ENCODE data around the gene MSRB3. TPM values are rescaled to one million over a fixed set of nuclear protein-coding genes. Genes with fewer than 3 reads are reported as not detected.

MSRB3 gene
- total and polyA plus RNA-seq, 8 donors: 21.7 to 50.5 (median 28.1) TPM

GRCh38 chr12:65458718-65459117 is 180.2 kb downstream of the MSRB3 start:
- no peaks in the 10 kb centered on the region for H3K9me3 ChIP-seq
- intact Hi-C loops (cut with DNase I): no loop called here
- ATAC-seq (no peak), DNase-seq (no peak)
- TF ChIP-seq CTCF (IDR thresholded peaks at IDR 0.05): no peak
- no peak overlapping the region for H3K4me3 ChIP-seq
- H3K36me3 ChIP-seq: peaks cover 0 to 17% of the 10 kb centered on the region in 2 donors
- H3K4me1 ChIP-seq: no peaks in the 10 kb centered on the region
- H3K27me3 ChIP-seq: no peaks in the 10 kb centered on the region
- H3K27ac ChIP-seq: no peak overlapping the region

GRCh38 chr12:65459545-65459944 is 181.1 kb downstream of the MSRB3 start:
- TF ChIP-seq CTCF (IDR thresholded peaks at IDR 0.05): no peak
- DNase-seq (no peak), ATAC-seq (no peak)
- H3K36me3 ChIP-seq: peaks cover 0 to 9% of the 10 kb centered on the region in 2 donors
- no peak overlapping the region for H3K27ac ChIP-seq
- H3K4me1 ChIP-seq: no peaks in the 10 kb centered on the region
- H3K27me3 ChIP-seq: no peaks in the 10 kb centered on the region
- no peaks in the 10 kb centered on the region for H3K9me3 ChIP-seq
- intact Hi-C loops (cut with DNase I): no loop called here
- H3K4me3 ChIP-seq: no peak overlapping the region

DNA sequence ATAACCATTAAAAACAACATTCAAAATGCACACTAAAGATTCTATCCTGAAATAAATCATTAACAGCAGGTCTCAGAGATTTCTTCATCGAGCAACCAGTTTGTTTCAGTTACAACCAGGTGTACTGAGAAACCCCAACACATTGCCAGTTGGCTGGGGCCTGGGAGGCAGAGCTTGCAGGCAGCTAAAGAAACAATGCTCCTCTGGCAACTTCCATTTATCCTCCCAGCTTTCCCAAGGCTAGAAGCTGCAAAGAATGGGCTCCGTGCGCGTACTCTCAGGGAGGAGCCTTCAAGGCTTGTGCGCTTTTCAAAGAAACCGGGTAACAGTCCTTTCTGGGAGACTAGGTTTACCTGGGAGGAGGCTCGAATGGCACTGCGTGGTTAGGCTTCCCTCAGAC is 181.6 kb downstream of the MSRB3 start:
- Histone ChIP-seq H3K27ac (no peak overlapping the region), H3K9me3 (no peaks in the 10 kb centered on the region), H3K4me3 (no peak overlapping the region), H3K4me1 (no peaks in the 10 kb centered on the region), H3K36me3 (peaks cover 0 to 7% of the 10 kb centered on the region in 2 donors), H3K27me3 (no peaks in the 10 kb centered on the region)
- peak in 1 of 4 donors; percentile 16 for DNase-seq
- TF ChIP-seq CTCF (IDR thresholded peaks at IDR 0.05): no peak
- intact Hi-C loops (cut with DNase I): no loop called here
- no peak for ATAC-seq

DNA sequence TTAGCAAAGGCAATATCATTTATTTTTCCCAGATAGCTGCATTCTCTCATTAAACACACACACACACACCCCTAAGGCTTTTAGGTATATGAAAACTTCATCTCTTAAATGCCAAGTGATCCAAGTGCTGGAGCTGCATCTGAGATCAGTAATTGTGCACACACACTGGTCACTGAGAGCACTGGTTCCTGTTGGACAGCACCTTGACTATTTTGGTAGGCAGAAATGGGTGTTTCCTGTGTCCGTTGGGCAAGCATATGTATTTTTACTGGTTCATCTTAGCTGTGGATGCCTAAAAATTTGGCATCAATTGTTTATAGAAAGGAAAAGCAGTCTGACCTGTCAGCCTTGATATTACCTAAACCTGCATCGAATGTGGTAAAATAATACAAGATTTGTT is 182.5 kb downstream of the MSRB3 start:
- Histone ChIP-seq H3K27me3 (no peaks in the 10 kb centered on the region), H3K36me3 (peaks cover 0 to 13% of the 10 kb centered on the region in 2 donors), H3K9me3 (no peaks in the 10 kb centered on the region), H3K27ac (no peak overlapping the region), H3K4me1 (no peaks in the 10 kb centered on the region), H3K4me3 (no peak overlapping the region)
- TF ChIP-seq CTCF (IDR thresholded peaks at IDR 0.05): no peak
- intact Hi-C loops (cut with DNase I): no loop called here
- ATAC-seq: no peak
- DNase-seq: no peak

DNA sequence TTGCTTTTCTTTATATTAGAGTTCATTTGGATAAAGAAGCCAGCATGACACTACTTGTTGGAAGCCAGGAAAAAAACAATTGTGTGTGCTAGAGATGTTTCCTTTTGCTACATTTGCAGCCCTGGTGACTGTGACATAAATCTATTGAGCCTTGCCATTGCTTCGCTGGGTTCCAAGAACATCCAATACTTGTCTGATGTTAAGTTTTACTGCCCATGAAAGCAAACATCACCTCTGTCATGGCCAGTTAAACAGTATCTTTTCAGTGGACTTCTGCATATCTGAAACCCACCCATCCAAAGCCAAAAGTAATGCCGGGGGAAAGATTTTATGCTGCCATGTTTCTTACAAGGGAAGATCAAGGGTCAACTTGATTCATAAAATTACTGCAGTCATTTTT is 184.0 kb downstream of the MSRB3 start:
- Histone ChIP-seq H3K4me1 (no peaks in the 10 kb centered on the region), H3K9me3 (no peaks in the 10 kb centered on the region), H3K4me3 (no peak overlapping the region), H3K27me3 (no peaks in the 10 kb centered on the region), H3K27ac (no peak overlapping the region), H3K36me3 (peaks cover 0 to 10% of the 10 kb centered on the region in 2 donors)
- intact Hi-C loops (cut with DNase I): no loop called here
- DNase-seq (no peak), ATAC-seq (no peak)
- no peak for TF ChIP-seq CTCF (IDR thresholded peaks at IDR 0.05)
